ENCODE data around the gene CTR9.

Gene CTR9

GRCh38 chr11:10829139-10829538 is 78.1 kb downstream of the CTR9 start:
- DNase-seq, result no peak
